Measurements from ENCODE around the gene ADD2.

GRCh38 chr2:70728128-70728527, 39.9 kb downstream of the ADD2 start:
- TF ChIP-seq POLR2AphosphoS5 (IDR thresholded peaks at IDR 0.05; ENCODE audit: borderline replicate concordance, low read depth, low read length), result no peak
- no peak for TF ChIP-seq EZH2 (IDR thresholded peaks at IDR 0.05)
